CD4-positive, alpha-beta T cell (primary cell): ENCODE results near the gene GALNTL6. TPM values are rescaled to one million over a fixed set of nuclear protein-coding genes. Genes with fewer than 3 reads are reported as not detected.

Source experiments
- ATAC-seq: fragments of 200-7000 bp; cut with Tn5 transposase; one replicate; pipeline ENCODE4 v1.10.0; 2022; ENCODE audit warnings: mild to moderate bottlenecking; ENCODE audit not compliant: poor library complexity
- CTCF ChIA-PET: fragments of 350-600 bp; sonication (Branson Sonifier 250); formaldehyde crosslinking; loops from one replicate; lab custom pipeline; 2021; ENCODE audit warnings: antibody characterized with exemption, inconsistent platforms; lab: Charles Lee
- POLR2A ChIA-PET: fragments of 350-600 bp; sonication (Branson Sonifier 250); formaldehyde crosslinking; loops from one replicate; lab custom pipeline; 2021; ENCODE audit warnings: antibody characterized with exemption, inconsistent platforms; lab: Charles Lee
- DNase-seq, 14 experiments: peaks; one replicate each; pipeline ENCODE4 v3.0.0-alpha.2; 2013 to 2020; ENCODE audit warnings: mixed read lengths in 2 of 14
- H3K27ac ChIP-seq, 2 donors: one replicate each; pipeline versions ENCODE4 v1.5.1 to v1.7.0; 2013; ENCODE audit warnings: low read length in 2 of 2, low read depth in 1 of 2, mild to moderate bottlenecking in 1 of 2
- H3K27me3 ChIP-seq, 2 experiments: 1 replicate in 1 of 2; 2 replicates in 1 of 2; pipeline versions ENCODE4 v1.6.1 to v1.7.0; 2013; ENCODE audit warnings: low read length in 2 of 2, control low read depth in 1 of 2, mild to moderate bottlenecking in 1 of 2, moderate library complexity in 1 of 2; ENCODE audit not compliant: insufficient read depth in 2 of 2, control insufficient read depth in 1 of 2
- H3K36me3 ChIP-seq: one replicate; pipeline ENCODE4 v1.6.1; 2013; ENCODE audit warnings: low read length, control low read depth; ENCODE audit not compliant: insufficient read depth
- H3K4me1 ChIP-seq: one replicate; pipeline ENCODE4 v1.6.1; 2013; ENCODE audit warnings: low read length, control low read depth; ENCODE audit not compliant: insufficient read depth
- H3K4me3 ChIP-seq: one replicate; pipeline ENCODE4 v1.5.1; 2013; ENCODE audit warnings: mild to moderate bottlenecking, low read length, moderate library complexity
- H3K9me3 ChIP-seq, 2 experiments: 1 replicate in 1 of 2; 2 replicates in 1 of 2; pipeline versions ENCODE4 v1.6.1 to v1.7.0; 2013; ENCODE audit warnings: low read length in 2 of 2, mild to moderate bottlenecking in 2 of 2, control low read depth in 1 of 2, moderate library complexity in 1 of 2; ENCODE audit not compliant: control insufficient read depth in 1 of 2, insufficient read depth in 1 of 2
- H3K27ac Mint-ChIP-seq: one replicate; pipeline ENCODE4 v1.8.0; 2020; ENCODE audit warnings: mixed read lengths
- H3K27me3 Mint-ChIP-seq: one replicate; pipeline ENCODE4 v1.8.0; 2021; ENCODE audit warnings: mixed read lengths
- H3K36me3 Mint-ChIP-seq: one replicate; pipeline ENCODE4 v1.8.0; 2021; ENCODE audit warnings: low read depth, mixed read lengths
- H3K4me1 Mint-ChIP-seq: one replicate; pipeline ENCODE4 v1.8.0; 2021; ENCODE audit warnings: low read depth, mixed read lengths
- H3K4me3 Mint-ChIP-seq: one replicate; pipeline ENCODE4 v1.8.0; 2020; ENCODE audit warnings: mild to moderate bottlenecking, mixed read lengths
- H3K9me3 Mint-ChIP-seq: one replicate; pipeline ENCODE4 v1.8.0; 2020; ENCODE audit warnings: mixed read lengths
- CTCF ChIP-seq: fragments of 200-600 bp; IDR thresholded peaks from one replicate; pipeline ENCODE4 v1.8.0; 2022; ENCODE audit warnings: antibody characterized with exemption, mild to moderate bottlenecking
- intact Hi-C, 2 experiments: fragments of 100-400 bp; cut with DNase I in 1 of 2; cut with micrococcal nuclease in 1 of 2; formaldehyde crosslinking; loops; one replicate each; pipeline versions ENCODE4 v1.15.1 to v1.9.0; 2023 to 2025; cut with DNase I, micrococcal nuclease
- total RNA-seq, 174 experiments: library from RNA in 2 of 174; stranded (reverse) in 2 of 174; gene quantifications; one replicate each; pipeline ENCODE4 v1.2.3 and lab custom pipeline; 2021 to 2026

Gene GALNTL6
- total RNA-seq, 2 experiments from 2014 or later = not detected

GRCh38 chr4:171966356-171966755, 153.2 kb downstream of the GALNTL6 start:
- ATAC-seq (no peak), DNase-seq (no peak)
- Mint-ChIP-seq H3K27me3 (no peaks in the 10 kb centered on the region), H3K4me1 (no peaks in the 10 kb centered on the region), H3K27ac (no peak overlapping the region), H3K4me3 (no peak overlapping the region), H3K9me3 (peaks cover 12% of the 10 kb centered on the region), H3K36me3 (no peaks in the 10 kb centered on the region)
- Histone ChIP-seq H3K27ac (no peak overlapping the region), H3K9me3 (no peaks in the 10 kb centered on the region), H3K27me3 (no peaks in the 10 kb centered on the region), H3K4me3 (no peak overlapping the region), H3K4me1 (no peaks in the 10 kb centered on the region), H3K36me3 (no peaks in the 10 kb centered on the region)
- intact Hi-C loops = no loop called here
- ChIA-PET CTCF (no interaction called here), POLR2A (no interaction called here)
- TF ChIP-seq CTCF = no peak

GRCh38 chr4:171978216-171978615, 165.0 kb downstream of the GALNTL6 start:
- Histone ChIP-seq H3K27me3 (no peaks in the 10 kb centered on the region), H3K36me3 (no peaks in the 10 kb centered on the region), H3K9me3 (no peaks in the 10 kb centered on the region), H3K4me1 (no peaks in the 10 kb centered on the region), H3K27ac (no peak overlapping the region), H3K4me3 (no peak overlapping the region)
- no peak for DNase-seq
- no peaks in the 10 kb centered on the region for H3K36me3 Mint-ChIP-seq
- no peaks in the 10 kb centered on the region for H3K27me3 Mint-ChIP-seq
- no peak overlapping the region for H3K4me3 Mint-ChIP-seq
- peaks cover 8% of the 10 kb centered on the region for H3K9me3 Mint-ChIP-seq
- POLR2A ChIA-PET = no interaction called here
- CTCF ChIA-PET = no interaction called here
- no peak for TF ChIP-seq CTCF
- H3K27ac Mint-ChIP-seq = no peak overlapping the region
- intact Hi-C loops = no loop called here
- no peak for ATAC-seq
- no peaks in the 10 kb centered on the region for H3K4me1 Mint-ChIP-seq

- Histone ChIP-seq H3K4me1 (no peaks in the 10 kb centered on the region), H3K4me3 (no peak overlapping the region), H3K9me3 (peaks cover 0 to 4% of the 10 kb centered on the region in 2 experiments), H3K27me3 (no peaks in the 10 kb centered on the region), H3K27ac (no peak overlapping the region), H3K36me3 (no peaks in the 10 kb centered on the region)
- ATAC-seq = no peak
- no peaks in the 10 kb centered on the region for H3K36me3 Mint-ChIP-seq
- no peak overlapping the region for H3K4me3 Mint-ChIP-seq
- peaks cover 8% of the 10 kb centered on the region for H3K9me3 Mint-ChIP-seq
- no peak overlapping the region for H3K27ac Mint-ChIP-seq
- ChIA-PET CTCF (no interaction called here), POLR2A (no interaction called here)
- no peaks in the 10 kb centered on the region for H3K4me1 Mint-ChIP-seq
- intact Hi-C loops = no loop called here
- no peak for TF ChIP-seq CTCF
- no peak for DNase-seq
- no peaks in the 10 kb centered on the region for H3K27me3 Mint-ChIP-seq
Observed at GRCh38 chr4:171979461-171979860, 166.3 kb downstream of the GALNTL6 start.
